Stimulated activated CD8-positive, alpha-beta memory T cell treated with anti-CD3 and anti-CD28 coated beads, Interleukin-7, amount 100 ng/mL, for 4 hours (primary cell): ENCODE data around the gene SLC9C1.
A peak's percentile ranks its signal among the peaks of the same experiment; 100 is the strongest.

Source experiments
- DNase-seq, 2 donors: peaks; one replicate each; pipeline ENCODE4 v3.0.0-alpha.2; 2020; ENCODE audit warnings: low read depth in 2 of 2

The SLC9C1 gene

GRCh38 chr3:112131111-112131510 lies 162.9 kb downstream of the SLC9C1 start:
- no peak for DNase-seq

- no peak for DNase-seq
Observed at GRCh38 chr3:112130638-112130993, 163.4 kb downstream of the SLC9C1 start.

GRCh38 chr3:112129925-112130637 lies 163.9 kb downstream of the SLC9C1 start:
- DNase-seq, result no peak

GRCh38 chr3:112128843-112129727 lies 164.9 kb downstream of the SLC9C1 start:
- peak in 1 of 2 donors; percentile 13 for DNase-seq

GRCh38 chr3:112127522-112128494 lies 166.2 kb downstream of the SLC9C1 start:
- no peak for DNase-seq

GRCh38 chr3:112126511-112126911 lies 167.5 kb downstream of the SLC9C1 start:
- no peak for DNase-seq

GRCh38 chr3:112124907-112125607 lies 169.0 kb downstream of the SLC9C1 start:
- no peak for DNase-seq

GRCh38 chr3:112123548-112123947 lies 170.5 kb downstream of the SLC9C1 start:
- no peak for DNase-seq

- DNase-seq, result no peak
Observed at GRCh38 chr3:112122870-112123269, 171.1 kb downstream of the SLC9C1 start.

GRCh38 chr3:112121577-112122547 lies 172.2 kb downstream of the SLC9C1 start:
- no peak for DNase-seq

- DNase-seq, result no peak
Observed at GRCh38 chr3:112119962-112120836, 173.8 kb downstream of the SLC9C1 start.

- DNase-seq, result no peak
Observed at GRCh38 chr3:112117841-112118571, 176.0 kb downstream of the SLC9C1 start.

GRCh38 chr3:112117415-112117814 lies 176.6 kb downstream of the SLC9C1 start:
- DNase-seq, result no peak

GRCh38 chr3:112116748-112117186 lies 177.2 kb downstream of the SLC9C1 start:
- no peak for DNase-seq

GRCh38 chr3:112115806-112116383 lies 178.1 kb downstream of the SLC9C1 start:
- no peak for DNase-seq

GRCh38 chr3:112115161-112115739 lies 178.8 kb downstream of the SLC9C1 start:
- DNase-seq, result no peak

- DNase-seq, result no peak
Observed at GRCh38 chr3:112114576-112115160, 179.3 kb downstream of the SLC9C1 start.
